SU-DHL-6 (cell line): ENCODE measurements around the gene GRXCR2.

ENCODE experiments used
- EZH2phosphoT487 ChIP-seq: fragments of 200-600 bp; sonication (generic), shearing (Covaris generic); conservative IDR thresholded peaks from 2 replicates; pipeline ENCODE4 v1.6.1; 2018; ENCODE audit warnings: mild to moderate bottlenecking, antibody characterized with exemption, low read length, moderate library complexity, mixed read lengths
- TF ChIP-seq, protein P1 (sequence below): fragments of 200-600 bp; sonication (generic); IDR thresholded peaks from one replicate; pipeline ENCODE4 v1.5.1; 2017; ENCODE audit warnings: antibody characterized with exemption, mild to moderate bottlenecking, low read length, moderate library complexity; ENCODE audit not compliant: insufficient read depth, poor library complexity, severe bottlenecking

DNA sequence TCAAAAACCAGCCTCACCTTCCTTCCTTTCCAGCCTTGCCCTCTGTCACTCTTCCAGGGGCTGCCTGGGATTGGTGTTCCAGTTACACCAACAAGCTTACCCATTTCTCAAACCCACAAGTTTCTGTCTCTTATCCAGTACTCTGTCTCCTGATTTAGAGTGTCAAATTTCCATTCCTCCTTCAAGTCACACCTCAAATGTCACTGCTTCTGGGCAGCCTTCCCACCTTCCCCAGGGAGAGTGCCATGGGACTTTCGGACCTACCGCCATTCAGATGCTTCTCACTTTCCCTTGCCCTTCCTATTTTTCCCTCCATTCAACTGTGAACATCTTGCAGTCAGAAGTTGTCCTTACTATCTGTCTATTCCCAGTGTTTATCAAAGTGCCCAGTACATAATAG lies 2.0 kb upstream of the GRXCR2 start:
- TF ChIP-seq, protein P1, sequence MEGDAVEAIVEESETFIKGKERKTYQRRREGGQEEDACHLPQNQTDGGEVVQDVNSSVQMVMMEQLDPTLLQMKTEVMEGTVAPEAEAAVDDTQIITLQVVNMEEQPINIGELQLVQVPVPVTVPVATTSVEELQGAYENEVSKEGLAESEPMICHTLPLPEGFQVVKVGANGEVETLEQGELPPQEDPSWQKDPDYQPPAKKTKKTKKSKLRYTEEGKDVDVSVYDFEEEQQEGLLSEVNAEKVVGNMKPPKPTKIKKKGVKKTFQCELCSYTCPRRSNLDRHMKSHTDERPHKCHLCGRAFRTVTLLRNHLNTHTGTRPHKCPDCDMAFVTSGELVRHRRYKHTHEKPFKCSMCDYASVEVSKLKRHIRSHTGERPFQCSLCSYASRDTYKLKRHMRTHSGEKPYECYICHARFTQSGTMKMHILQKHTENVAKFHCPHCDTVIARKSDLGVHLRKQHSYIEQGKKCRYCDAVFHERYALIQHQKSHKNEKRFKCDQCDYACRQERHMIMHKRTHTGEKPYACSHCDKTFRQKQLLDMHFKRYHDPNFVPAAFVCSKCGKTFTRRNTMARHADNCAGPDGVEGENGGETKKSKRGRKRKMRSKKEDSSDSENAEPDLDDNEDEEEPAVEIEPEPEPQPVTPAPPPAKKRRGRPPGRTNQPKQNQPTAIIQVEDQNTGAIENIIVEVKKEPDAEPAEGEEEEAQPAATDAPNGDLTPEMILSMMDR, result no peak
- TF ChIP-seq EZH2phosphoT487, result no peak
